Activated gamma-delta T cell treated with anti-CD3 and anti-CD28 coated beads, Interleukin-2, amount 50 U/mL, for 16 hours (primary cell): ENCODE results near the gene DNAAF8.
A peak's percentile ranks its signal among the peaks of the same experiment; 100 is the strongest.
"Not testable (repeated sequence)": the region's sequence is repeated elsewhere in the genome, so short reads cannot be mapped to it uniquely, and the experiment has no call there.

Source experiments
- DNase-seq: peaks from one replicate; pipeline ENCODE4 v3.0.0-alpha.2; 2020; ENCODE audit warnings: low read depth

DNAAF8 gene

DNA sequence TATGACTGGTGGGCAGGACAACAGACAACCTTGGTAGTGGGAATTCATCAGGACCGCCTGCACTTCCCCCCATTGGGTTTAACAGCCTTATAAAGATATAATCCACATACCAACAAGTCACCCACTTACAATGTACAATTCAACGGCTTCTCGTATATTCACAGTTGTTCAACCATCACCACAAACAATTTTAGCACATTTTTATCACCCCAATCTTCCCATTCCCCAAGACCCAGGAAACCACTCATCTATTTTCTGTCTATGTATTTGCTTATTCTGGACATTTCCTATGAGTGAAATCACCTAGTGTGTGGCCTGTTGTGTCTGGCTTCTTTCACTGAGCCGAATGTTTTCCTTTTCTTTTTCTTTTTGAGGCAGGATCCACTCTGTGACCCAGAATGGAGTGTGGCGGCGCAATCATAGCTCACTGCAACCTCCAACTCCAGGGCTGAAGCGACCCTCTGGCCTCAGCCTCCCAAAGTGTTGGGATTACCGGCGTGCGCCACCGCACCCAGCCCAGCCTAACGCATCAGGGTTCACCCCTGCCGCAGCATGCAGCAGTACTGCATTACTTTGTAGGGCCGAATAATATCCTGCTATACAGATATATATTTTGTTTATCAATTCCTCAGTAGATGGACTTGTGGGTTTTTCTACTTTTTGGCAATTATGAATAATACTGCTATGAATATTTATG is 11.1 kb upstream of the DNAAF8 start:
- DNase-seq, result no peak

DNA sequence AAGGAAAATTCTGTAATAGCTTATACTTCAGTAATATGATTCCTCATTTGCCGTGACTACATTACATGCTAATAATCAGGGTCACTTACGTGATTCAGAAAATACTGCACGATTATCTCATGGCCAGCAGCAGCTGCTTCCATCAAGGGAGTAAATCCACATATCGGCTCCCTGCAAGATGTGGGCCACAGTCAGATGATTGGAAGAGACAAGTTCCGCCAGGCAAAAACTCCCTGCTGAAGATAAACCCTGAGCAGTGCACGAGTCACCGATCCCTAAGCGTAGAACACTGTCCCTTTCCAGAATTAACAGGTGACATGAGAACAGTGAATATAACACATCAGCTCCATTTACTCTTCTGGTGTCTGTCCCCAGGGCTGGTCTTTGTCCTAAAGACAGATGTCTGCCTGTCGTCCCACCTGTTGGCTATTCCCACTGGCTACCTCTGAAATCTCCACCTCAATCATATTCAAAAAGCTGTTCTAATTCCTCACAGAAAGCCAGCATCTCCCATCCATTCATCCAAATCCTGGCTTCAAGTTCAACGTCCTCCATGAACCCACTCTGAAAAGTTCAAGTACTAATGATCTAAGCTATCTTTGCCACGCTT is 9.6 kb upstream of the DNAAF8 start:
- DNase-seq, result no peak

DNA sequence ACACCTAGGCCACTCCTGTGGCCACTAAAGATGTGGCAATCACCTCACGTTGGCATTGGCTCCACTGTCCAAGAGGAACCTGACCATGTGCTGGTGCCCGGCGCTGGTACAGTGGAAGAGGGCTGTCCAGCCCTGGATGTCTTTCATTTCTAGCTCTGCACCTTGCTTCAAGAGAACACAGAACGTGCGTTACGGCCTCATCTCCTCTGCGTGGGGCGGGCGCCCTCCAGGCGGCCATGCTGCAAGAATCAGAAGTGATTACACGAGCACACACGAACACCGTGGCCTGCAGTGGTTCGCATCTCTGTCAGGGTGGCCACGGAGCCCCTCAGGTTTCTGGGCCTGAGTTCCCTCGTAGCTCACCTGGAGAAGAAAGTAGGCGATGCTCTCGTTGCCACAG is 7.7 kb upstream of the DNAAF8 start:
- DNase-seq, result no peak

DNA sequence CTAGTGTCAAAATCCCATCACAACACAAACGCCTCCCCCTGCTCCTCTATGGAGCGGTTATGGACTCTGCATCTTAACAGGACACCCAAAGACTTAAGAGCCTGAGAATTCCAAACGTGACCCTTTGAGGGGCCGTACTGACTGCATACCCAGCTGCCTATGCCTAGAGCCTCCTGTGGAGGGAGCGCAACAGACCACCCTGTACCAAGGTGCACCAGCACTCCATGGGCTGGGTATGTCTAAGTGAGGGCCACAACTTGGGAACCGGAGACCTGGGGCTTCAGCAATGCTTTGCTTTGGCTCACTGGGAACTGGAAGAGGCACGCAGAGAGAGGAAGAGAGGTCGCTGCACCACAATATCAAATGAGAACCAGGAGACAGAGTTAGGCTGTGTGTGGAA is 5.7 kb upstream of the DNAAF8 start:
- no peak for DNase-seq

DNA sequence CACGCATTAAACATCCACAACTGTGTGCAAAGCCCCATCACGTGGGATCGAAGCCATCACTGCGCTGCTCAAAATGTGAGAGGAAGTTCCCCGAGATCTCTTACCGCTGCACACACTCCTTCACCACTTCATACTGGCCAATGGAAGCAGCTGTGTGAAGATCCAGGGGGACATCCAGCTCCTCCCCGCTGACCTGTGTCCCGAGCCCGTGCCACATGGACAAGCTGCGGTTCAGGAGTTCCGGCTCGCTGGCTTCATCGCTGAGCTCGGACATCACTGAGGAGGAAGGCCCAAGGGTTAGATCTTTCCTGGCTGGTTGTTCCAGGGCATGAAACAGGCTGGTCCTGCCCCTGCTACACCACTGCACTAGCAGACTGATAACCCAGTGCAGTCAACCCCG is 4.5 kb upstream of the DNAAF8 start:
- no peak for DNase-seq

DNA sequence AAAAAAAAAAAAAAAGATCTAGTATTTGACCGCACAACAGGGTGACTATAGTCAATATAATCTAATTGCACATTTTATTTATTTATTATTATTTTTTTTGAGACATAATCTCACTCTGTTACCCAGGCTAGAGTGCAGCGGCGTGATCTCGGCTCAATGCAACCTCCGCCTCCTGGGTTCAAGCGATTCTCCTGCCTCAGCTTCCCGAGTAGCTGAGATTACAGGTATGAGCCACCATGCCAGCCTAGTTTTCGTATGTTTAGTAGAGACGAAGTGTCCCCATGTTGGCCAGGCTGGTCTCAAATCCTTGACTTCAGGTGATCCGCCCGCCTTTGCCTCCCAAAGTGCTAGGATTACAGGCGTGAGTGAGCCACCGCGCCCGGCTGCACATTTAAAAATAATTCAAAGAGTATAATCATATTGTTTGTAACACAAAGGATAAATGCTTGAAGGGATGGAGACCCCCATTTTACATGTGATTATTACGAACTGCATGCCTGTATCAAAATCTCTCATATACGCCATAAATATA is 1.1 kb upstream of the DNAAF8 start:
- DNase-seq, result no peak

DNA sequence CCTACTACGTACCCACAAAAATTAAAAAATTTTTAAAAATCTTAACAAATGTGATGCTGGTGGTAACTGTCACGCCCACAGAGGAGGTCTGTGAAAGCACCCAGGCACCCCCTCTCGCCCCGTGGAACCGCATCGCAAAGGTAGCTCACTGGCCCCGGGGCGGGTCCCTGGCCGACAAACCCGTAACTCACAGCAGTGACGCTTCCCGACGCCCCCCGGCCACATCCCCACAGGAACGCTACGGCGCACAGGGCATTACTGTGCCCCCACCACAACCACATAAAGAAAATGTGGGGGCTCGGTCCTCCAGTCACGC is 632 bp upstream of the DNAAF8 start:
- DNase-seq, result peak; percentile 8

DNA sequence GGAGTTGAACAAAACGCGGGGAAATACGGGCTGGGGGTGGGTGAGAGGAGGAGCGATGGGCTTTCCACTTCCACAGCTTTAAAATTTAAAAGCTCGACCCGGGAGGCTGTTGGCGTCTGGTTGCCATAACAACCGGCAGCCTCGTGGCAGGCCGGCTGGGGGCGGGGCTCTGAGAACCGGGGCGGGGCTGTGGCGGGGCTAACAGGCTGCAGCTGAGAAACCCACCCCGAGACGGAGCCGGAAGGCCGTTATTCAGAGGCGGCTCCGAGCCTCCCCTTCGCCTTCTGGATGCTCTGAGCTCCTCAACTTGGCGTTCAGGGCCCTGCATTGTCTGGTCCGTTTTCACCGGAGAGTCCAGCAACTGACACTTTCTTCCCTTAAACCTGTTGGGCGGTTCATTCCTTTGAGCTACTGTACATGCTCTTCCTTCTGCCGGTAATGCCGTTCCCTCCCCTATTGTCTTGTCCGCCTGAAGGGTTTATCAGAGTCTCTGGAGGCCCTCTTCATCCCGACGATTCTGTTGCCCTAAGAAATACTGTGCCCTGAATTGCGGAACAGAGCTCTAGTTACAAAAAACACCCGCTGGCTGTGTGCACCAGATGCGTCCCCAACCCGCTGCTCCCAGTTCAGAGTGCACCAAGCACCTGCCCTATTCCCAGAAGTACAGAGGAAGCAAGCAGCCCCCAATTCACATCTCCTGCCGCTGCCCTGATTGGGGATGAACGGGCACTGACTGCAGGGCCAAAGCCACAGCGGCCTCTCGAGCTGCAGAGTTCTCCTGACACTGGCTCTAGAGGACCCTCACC is 596 bp downstream of the DNAAF8 start:
- peak; percentile 94 for DNase-seq

DNA sequence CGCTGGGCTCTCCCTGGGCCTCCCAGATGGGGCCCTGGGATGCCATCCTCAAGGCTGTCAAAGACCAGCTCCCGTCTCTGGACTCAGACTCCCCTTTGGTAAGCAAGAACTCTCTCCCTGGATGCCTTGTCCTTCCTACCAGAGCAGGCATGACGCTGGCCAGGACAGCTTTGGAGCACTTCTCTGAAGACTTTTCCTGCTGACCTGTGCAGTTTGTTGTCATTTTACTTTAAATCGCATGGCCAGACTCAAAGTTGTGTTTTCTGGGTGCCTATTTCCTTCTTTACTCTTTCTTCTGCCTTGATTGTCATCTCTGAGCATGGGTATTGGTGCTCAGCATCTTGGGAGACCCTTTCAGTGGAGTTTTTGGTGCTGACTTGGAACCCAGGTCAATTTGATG is 2.2 kb downstream of the DNAAF8 start:
- DNase-seq, result no peak

DNA sequence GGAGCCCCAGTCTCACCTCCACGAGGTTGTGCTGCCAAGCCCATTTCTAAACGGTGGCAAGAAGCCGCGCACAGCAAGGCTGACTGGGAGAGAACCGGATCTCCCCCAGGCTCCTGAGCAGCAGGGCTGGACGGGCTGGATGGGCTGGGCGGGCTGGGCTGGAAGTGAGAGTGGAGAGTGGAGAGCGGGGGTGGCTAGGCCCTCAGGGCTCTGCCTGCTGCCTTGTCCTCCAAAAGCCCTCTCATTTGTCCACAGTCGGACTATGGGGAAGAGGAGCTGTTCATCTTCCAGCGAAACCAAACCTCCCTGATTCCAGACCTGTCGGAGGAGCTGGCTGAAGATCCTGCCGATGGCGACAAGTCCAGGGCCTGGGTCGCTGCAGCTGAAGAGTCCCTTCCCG is 3.2 kb downstream of the DNAAF8 start:
- DNase-seq, result no peak

DNA sequence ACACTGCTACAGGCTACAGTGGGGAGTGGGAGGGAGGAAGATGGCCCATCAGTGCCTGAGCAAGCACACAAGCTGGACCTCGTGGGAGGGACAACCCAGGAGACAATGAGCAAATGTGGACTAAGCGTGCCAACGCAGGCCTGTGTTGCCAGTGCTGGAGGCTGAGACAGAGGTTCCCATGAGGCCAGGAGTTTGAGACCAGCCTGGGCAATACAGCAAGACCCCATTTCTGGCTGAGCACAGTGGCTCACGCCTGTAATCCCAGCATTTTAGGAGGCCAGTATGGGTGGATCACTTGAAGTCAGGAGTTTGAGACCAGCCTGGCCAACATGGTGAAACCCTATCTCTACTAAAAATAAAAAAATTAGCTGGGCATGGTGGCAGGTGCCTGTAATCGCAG is 4.0 kb downstream of the DNAAF8 start:
- DNase-seq, result not testable (repeated sequence)

DNA sequence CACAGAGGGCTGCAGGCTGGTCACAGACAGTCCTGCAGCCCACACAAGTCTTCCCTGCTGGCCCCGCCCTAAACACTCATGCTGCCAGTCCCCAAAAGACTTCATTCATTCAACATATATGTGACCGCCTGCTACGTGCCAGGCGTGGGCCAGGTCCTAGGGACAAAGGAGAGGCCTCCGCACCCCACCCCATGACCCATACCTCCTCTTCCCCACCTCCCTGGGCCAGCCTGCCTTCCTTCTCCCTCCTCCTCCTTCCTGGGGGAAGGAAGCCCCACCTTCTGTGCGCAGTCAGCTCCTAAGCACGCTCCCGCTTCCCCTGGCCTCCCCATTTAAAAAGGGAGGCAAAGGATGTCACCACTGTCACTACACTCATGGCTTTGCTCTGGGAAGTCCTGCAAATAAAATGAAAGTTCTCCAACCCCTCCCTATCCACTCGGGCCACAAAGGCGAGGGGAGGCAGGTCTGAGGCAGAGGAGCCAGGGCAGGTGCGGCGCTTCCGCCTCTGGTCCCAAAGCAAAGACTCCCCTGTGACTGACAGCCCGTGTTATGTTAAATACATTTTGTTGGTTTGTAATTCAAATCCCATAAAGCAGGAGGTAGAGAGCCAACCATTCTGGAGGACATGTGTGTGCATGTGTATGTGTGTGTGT is 9.0 kb downstream of the DNAAF8 start:
- DNase-seq, result no peak

DNA sequence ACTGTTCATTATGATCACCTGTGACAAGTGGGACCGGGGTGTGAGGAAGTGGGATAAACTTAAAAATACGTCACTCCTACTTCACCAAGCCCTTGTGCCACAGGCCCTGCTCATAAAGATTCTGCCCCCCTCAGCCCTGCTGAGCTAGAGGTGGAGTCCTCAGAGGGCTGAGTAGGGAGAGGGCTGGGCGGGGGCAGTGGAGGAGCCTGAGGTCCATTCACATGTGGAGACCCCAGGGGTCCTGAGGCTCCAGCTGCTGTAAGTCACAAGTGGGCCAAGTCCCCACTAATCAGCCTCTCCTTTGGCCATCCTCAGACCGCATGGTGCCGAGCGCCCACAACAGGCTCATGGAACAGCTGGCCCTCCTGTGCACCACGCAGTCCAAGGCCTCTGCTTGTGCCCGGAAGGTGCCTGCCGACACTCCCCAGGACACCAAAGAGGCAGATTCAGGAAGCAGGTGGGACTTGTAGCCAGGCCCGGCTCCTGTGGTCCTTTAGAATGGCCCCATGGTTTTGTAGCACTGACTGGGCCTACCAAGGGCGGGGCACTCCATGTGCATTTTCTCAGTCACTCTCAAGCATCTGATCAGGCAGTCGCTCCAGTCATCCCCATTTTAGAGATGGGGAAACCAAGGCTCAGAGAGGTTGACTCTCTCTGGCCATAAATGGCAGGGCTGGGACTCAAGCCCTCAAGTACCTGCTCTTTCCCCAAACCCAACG is 10.4 kb downstream of the DNAAF8 start:
- no peak for DNase-seq

DNA sequence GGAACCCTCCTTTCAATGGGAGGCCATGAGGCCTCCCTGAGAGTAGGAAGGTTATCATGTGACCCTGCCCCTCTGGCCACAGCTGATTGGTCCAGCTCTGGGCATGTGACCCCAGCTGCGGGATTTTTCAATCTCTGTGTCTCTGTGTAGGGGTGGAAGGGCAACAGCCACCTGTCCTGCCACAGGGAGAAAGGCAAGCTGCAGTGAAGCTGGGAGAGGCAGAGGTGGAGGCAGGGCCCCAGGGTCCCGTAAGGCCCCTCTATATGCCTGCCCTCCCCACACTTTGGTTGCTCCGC is 10.9 kb downstream of the DNAAF8 start:
- DNase-seq, result no peak

DNA sequence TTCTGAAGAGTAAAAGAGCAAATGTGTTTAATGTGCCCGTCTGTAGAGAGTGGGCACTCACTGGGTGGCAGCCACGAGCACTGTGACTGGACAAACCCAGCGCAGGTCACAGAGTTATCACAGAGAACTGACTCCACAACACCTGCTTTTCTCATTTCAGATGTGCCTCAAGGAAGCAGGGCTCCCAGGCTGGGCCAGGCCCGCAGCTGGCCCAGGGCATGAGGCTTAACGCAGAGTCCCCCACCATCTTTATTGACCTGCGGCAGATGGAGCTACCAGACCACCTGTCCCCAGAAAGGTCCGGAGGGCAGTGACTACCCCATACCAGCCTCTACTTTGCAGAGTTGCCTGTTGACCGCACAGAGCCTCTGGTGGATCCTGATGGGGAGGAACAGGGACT is 11.9 kb downstream of the DNAAF8 start:
- DNase-seq, result no peak

DNA sequence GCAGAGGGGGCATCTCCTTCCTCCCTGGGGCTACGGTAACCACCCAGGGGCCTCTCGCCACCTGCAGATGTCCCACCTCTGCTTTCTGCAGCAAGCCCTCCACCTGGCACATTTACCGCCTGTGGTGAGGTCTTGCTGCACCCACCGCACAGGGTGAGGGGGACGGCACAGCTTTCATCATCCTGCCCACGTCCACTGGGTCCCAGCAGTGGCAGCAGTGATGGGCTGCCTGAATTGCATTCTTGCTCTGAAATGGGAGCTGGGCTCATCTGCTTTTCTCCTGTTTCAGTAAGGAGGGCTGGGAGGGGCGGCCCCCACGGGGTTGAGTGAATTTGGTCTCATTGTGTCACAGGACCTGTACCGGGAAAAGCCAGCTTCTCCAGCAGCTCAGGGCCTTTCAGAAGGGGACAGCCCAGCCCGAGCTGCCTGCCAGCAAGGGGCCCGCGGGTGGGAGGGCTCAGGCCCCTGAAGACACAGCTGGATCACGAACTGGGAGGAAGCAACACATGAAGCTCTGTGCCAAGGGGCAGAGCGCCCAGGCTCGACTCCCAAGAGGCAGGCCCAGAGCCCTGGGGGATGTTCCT is 12.7 kb downstream of the DNAAF8 start:
- no peak for DNase-seq

DNA sequence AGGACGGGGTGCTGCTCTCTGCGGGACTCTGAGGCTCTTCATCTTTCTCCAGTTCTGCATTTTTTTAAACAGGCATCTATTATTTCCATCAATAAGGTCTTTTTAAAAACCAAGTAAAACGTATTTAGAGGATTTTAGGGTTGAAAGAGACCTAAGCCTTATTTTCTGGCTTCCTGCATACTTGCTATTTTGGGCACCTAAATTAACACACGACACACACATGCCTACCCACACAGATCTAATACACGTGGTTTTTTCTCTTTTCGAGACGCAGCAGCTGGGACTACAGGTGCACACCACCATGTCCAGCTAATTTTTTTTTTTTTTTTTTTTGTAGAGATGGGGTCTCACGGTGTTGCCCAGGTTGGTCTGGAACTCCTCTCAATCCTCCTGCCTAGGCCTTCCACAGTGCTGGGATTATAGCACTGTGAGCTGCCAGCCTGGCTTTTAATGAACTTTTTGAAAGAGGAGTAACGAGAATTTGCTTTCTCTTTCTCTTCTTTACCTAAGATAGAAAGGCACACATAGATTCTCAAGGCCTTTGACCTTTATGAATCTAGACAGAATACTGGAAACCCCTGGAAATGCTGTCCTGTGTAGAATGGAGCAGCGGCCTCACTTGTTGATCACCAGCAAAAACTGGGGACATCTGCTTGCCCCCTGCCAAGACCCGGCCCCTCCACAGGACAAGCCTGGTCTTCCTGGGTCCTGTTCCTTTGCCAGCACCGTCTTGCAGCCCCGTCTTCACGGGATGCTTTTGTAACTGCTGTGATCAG is 13.8 kb downstream of the DNAAF8 start:
- no peak for DNase-seq

DNA sequence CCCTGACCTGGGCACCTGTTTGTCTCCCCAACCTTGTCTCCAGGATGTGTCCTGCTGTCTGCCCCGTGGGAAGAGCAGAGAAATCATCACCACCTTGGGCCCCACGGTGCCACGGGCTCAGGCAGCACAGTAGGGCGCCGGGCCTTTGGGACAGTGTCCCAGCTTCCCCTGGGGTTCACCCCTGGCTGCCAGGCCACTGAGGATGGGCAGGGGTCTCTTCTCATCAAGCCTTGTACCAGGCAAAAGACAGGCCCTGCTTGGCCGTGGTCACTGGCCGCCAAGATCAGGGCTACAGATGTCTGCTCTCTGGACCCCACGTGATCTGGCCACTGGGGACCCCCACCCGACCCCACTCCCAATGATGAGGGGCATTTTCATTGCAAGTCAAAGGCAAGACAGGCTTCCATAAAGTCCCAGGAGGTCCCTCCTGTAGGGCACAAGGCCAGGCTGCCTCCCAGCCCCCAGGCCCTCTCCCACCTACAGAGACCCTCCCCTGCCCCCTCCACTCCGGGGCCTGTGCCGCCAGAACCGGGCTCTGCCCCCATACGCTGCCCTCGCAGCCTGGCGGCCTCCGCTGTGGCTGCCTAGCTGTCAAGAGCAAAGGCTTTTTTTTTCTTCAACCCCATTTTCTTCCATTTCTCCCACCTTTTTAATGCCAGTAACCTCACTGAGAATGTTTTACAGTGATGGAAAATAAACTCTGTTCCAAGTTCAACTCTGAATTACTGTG is 14.5 kb downstream of the DNAAF8 start:
- DNase-seq, result no peak

DNA sequence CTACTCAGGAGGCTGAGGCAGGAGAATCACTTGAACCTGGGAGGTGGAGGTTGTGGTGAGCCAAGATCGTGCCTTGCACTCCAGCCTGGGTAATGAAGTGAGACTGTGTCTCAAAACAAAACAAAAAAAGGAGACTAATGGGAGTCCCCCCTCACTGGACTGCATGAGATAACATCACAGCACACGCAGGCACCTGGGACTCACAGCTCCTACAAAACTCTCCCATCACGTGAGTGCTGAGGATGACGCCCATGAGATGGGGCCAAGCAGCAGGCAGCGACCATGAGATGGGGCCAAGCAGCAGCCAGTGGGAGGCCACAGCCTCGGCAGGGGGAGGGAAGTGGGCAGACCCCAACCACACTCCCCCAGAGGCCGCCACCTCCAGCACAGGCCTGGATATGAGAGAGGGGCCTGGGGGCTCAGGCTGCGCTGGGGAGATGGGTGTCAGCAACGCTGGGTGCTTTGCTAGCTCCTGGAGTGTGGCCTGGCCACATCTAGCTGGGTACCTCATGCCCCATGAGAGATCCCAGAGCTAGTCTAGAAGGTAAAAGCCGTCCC is 15.4 kb downstream of the DNAAF8 start:
- no peak for DNase-seq

DNA sequence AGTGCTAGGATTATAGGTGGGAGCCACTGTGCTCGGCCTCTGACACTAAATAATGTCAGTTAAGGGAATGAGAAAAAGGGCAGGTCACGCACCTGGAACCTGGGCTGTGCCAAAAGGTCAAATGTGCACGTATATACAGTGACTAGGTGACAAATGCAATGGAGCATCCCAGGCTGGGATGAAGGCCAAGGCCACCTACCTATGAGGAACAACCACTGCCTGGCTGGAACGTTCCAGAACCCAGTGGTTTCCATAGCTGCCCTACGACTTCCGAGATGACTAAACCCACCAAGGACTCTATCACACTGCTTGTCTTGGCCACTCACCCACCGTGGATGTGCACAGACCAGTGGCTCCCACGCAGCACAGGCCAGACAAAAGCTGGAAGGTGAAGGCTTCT is 16.6 kb downstream of the DNAAF8 start:
- DNase-seq, result no peak
